Esophagus muscularis mucosa (tissue), 4 donors: ENCODE data around the gene ISG15. TPM values are rescaled to one million over a fixed set of nuclear protein-coding genes. Genes with fewer than 3 reads are reported as not detected.

Source experiments
- DNase-seq: peaks from one replicate; pipeline ENCODE4 v3.0.0-alpha.2; 2017; ENCODE audit errors: extremely low spot score
- H3K27ac ChIP-seq, 4 donors: fragments of 200-600 bp; sonication (generic); replicated peaks in 1 of 4; 1 replicate in 3 of 4; 2 replicates in 1 of 4; pipeline ENCODE4 v1.5.1; 2016 to 2019; ENCODE audit warnings: mild to moderate bottlenecking in 1 of 4
- H3K27me3 ChIP-seq, 4 donors: fragments of 200-600 bp; sonication (generic); one replicate each; pipeline versions ENCODE4 v1.5.1 to v1.6.0; 2016 to 2019
- H3K36me3 ChIP-seq, 4 donors: fragments of 200-600 bp; sonication (generic); one replicate each; pipeline ENCODE4 v1.5.1; 2016 to 2019
- H3K4me1 ChIP-seq, 4 donors: fragments of 200-600 bp; sonication (generic); one replicate each; pipeline ENCODE4 v1.5.1; 2016 to 2019
- H3K4me3 ChIP-seq, 4 donors: fragments of 200-600 bp; sonication (generic); 1 replicate in 2 of 4; 2 replicates in 2 of 4; pipeline ENCODE4 v1.5.1; 2016 to 2019; ENCODE audit warnings: mild to moderate bottlenecking in 4 of 4, moderate library complexity in 1 of 4
- H3K9me3 ChIP-seq, 4 donors: fragments of 200-600 bp; sonication (generic); 1 replicate in 3 of 4; 2 replicates in 1 of 4; pipeline ENCODE4 v1.5.1; 2016 to 2019
- CTCF ChIP-seq, 3 experiments: fragments of 200-600 bp in 2 of 3; fragments of 450-650 bp in 1 of 3; sonication (generic) in 2 of 3; IDR thresholded peaks; one replicate each; pipeline ENCODE4 v1.5.1; 2017 to 2019; ENCODE audit warnings: antibody characterized with exemption in 3 of 3, mild to moderate bottlenecking in 2 of 3, moderate library complexity in 1 of 3
- EP300 ChIP-seq: sonication (generic); formaldehyde crosslinking; IDR thresholded peaks from one replicate; pipeline ENCODE4 v1.6.1; 2017; ENCODE audit warnings: antibody characterized with exemption
- POLR2A ChIP-seq: fragments of 450-650 bp; IDR thresholded peaks from one replicate; pipeline ENCODE4 v1.6.1; 2017; ENCODE audit warnings: antibody characterized with exemption, moderate library complexity, mild to moderate bottlenecking, low read depth
- POLR2AphosphoS5 ChIP-seq, 2 donors: sonication (generic); formaldehyde crosslinking; IDR thresholded peaks; one replicate each; pipeline ENCODE4 v1.6.1; 2017; ENCODE audit warnings: antibody characterized with exemption in 2 of 2
- WGBS: methylation state at CpG from one replicate; pipeline ENCODE4 v1.1.5; 2018; 5-methylcytosine and 5-hydroxymethylcytosine counted together
- intact Hi-C: fragments of 100-400 bp; cut with DNase I; formaldehyde crosslinking; loops from one replicate; pipeline ENCODE4 v1.15.1; 2023
- total RNA-seq, 4 donors: library from RNA; depleted of rRNA; stranded (reverse); fragments of >200 nt; gene quantifications; one replicate each; pipeline versions ENCODE4 v1.1.0 to v1.2.1, GENCODE V29; 2016

ISG15 gene
- total RNA-seq, 4 donors from 2014 or later, result 39.4 to 74.9 (median 41.1) TPM

- intact Hi-C loops, result no loop called here
- Histone ChIP-seq H3K36me3 (peaks cover 0 to 8% (median 0%) of the 10 kb centered on the region in 4 donors), H3K4me3 (peak overlapping the region in 1 of 4 donors; percentile 16), H3K9me3 (no peaks in the 10 kb centered on the region), H3K4me1 (peaks cover 31 to 67% (median 51%) of the 10 kb centered on the region in 4 donors), H3K27me3 (no peaks in the 10 kb centered on the region), H3K27ac (peak overlapping the region in 1 of 4 donors; percentile 43)
- 86% methylated on average over 6 of the region's 9 CpGs for WGBS
- DNase-seq, result no peak
- no peak for TF ChIP-seq POLR2AphosphoS5 (IDR thresholded peaks at IDR 0.05)
- TF ChIP-seq EP300, result no peak
- no peak for TF ChIP-seq CTCF (IDR thresholded peaks at IDR 0.05)
- TF ChIP-seq POLR2A, result no peak
Measured at GRCh38 chr1:1024149-1024770, 11.0 kb downstream of the ISG15 start.

- Histone ChIP-seq H3K27me3 (no peaks in the 10 kb centered on the region), H3K9me3 (no peaks in the 10 kb centered on the region), H3K36me3 (peaks cover 0 to 8% (median 0%) of the 10 kb centered on the region in 4 donors), H3K27ac (peak overlapping the region in 1 of 4 donors; percentile 43), H3K4me3 (peak overlapping the region in 3 of 4 donors; percentile 3 to 16 (median 13)), H3K4me1 (peaks cover 31 to 66% (median 51%) of the 10 kb centered on the region in 4 donors)
- TF ChIP-seq POLR2A, result no peak
- no peak for TF ChIP-seq CTCF (IDR thresholded peaks at IDR 0.05)
- TF ChIP-seq EP300, result no peak
- no peak for TF ChIP-seq POLR2AphosphoS5 (IDR thresholded peaks at IDR 0.05)
- intact Hi-C loops, result no loop called here
- no peak for DNase-seq
- 79% methylated on average over 21 of the region's 31 CpGs for WGBS
Measured at GRCh38 chr1:1024771-1025699, 11.7 kb downstream of the ISG15 start.

- WGBS, result 82% methylated on average over 8 of the region's 10 CpGs
- H3K27me3 ChIP-seq, result no peaks in the 10 kb centered on the region
- TF ChIP-seq CTCF (IDR thresholded peaks at IDR 0.05) (no peak), POLR2A (no peak), POLR2AphosphoS5 (IDR thresholded peaks at IDR 0.05) (no peak), EP300 (no peak)
- peaks cover 27 to 59% (median 44%) of the 10 kb centered on the region in 4 donors for H3K4me1 ChIP-seq
- no peak overlapping the region for H3K4me3 ChIP-seq
- H3K36me3 ChIP-seq, result peaks cover 0 to 8% (median 0%) of the 10 kb centered on the region in 4 donors
- DNase-seq, result no peak
- intact Hi-C loops, result no loop called here
- no peak overlapping the region for H3K27ac ChIP-seq
- H3K9me3 ChIP-seq, result no peaks in the 10 kb centered on the region
Measured at GRCh38 chr1:1025730-1026129, 12.4 kb downstream of the ISG15 start.

GRCh38 chr1:1026599-1027413 is 13.5 kb downstream of the ISG15 start:
- Histone ChIP-seq H3K27ac (no peak overlapping the region), H3K4me1 (peaks cover 17 to 56% (median 35%) of the 10 kb centered on the region in 4 donors), H3K4me3 (no peak overlapping the region), H3K27me3 (peaks cover 0 to 5% (median 0%) of the 10 kb centered on the region in 4 donors), H3K9me3 (no peaks in the 10 kb centered on the region), H3K36me3 (peaks cover 0 to 8% (median 0%) of the 10 kb centered on the region in 4 donors)
- intact Hi-C loops, result no loop called here
- 64% methylated on average over 3 of the region's 21 CpGs for WGBS
- no peak for DNase-seq
- no peak for TF ChIP-seq EP300
- TF ChIP-seq CTCF (IDR thresholded peaks at IDR 0.05), result no peak
- no peak for TF ChIP-seq POLR2AphosphoS5 (IDR thresholded peaks at IDR 0.05)
- TF ChIP-seq POLR2A, result no peak
